A549 (cell line): ENCODE data around the gene STAP1. TPM values are rescaled to one million over a fixed set of nuclear protein-coding genes. Genes with fewer than 3 reads are reported as not detected.

Experiments used
- ATAC-seq, 2 experiments: fragments of 200-7000 bp in 1 of 2; fragments of >200 bp in 1 of 2; cut with Nextera tagmentation in 1 of 2; cut with Tn5 transposase in 1 of 2; 3 replicates each; pipeline versions ENCODE4 v1.8.0 to v1.9.1; 2018 to 2020; ENCODE audit warnings: mild to moderate bottlenecking in 1 of 2, moderate library complexity in 1 of 2
- CTCF ChIA-PET: fragments of 300-600 bp; sonication (Branson Sonifier 250); formaldehyde crosslinking; extraction: SDS; loops from one replicate; lab custom pipeline; 2021; ENCODE audit warnings: antibody characterized with exemption, inconsistent platforms; lab: Yijun Ruan, JAX
- POLR2A ChIA-PET: fragments of 350-600 bp; formaldehyde crosslinking; extraction: SDS; loops from one replicate; lab custom pipeline; 2021; ENCODE audit warnings: antibody characterized with exemption, inconsistent platforms; lab: Yijun Ruan, JAX
- DNase-seq, 2 experiments: peaks; one replicate each; pipeline versions ENCODE4 v3.0.0 to v3.0.0-alpha.2; 2011 to 2016; ENCODE audit warnings: low read depth in 1 of 2, low spot score in 1 of 2
- FAIRE-seq: peaks from 2 replicates; lab custom pipeline; 2011; peaks lifted over from hg19 to GRCh38; lab: Jason Lieb, UNC
- H3K27ac ChIP-seq, 2 experiments: fragments of >200 bp; sonication (Bioruptor Twin); formaldehyde crosslinking; 3 replicates each; pipeline ENCODE4 v1.5.1; 2016 to 2017
- H3K4me1 ChIP-seq: fragments of >200 bp; sonication (Bioruptor Twin); formaldehyde crosslinking; 3 replicates; pipeline ENCODE4 v1.6.1; 2016
- H3K4me2 ChIP-seq: fragments of >200 bp; sonication (Bioruptor Twin); formaldehyde crosslinking; 3 replicates; pipeline ENCODE4 v1.6.1; 2016
- H3K4me3 ChIP-seq: fragments of >200 bp; sonication (Bioruptor Twin); formaldehyde crosslinking; 3 replicates; pipeline ENCODE4 v1.5.1; 2016
- H3K9me3 ChIP-seq: fragments of >200 bp; sonication (Bioruptor Twin); formaldehyde crosslinking; 3 replicates; pipeline ENCODE4 v1.6.1; 2016
- ATOH8 ChIP-seq: fragments of 250-450 bp; sonication (Bioruptor Pico); IDR thresholded peaks from 2 replicates; pipeline ENCODE4 v1.5.0; 2020; ENCODE audit warnings: low read depth, mild to moderate bottlenecking, moderate library complexity
- BCL3 ChIP-seq: fragments of >200 bp; sonication (Bioruptor Twin); formaldehyde crosslinking; IDR thresholded peaks from 3 replicates; pipeline ENCODE4 v1.6.1; 2016
- BHLHE40 ChIP-seq: IDR thresholded peaks from 2 replicates; pipeline ENCODE4 v1.6.1; 2012; ENCODE audit warnings: low read depth, low read length, inconsistent platforms
- CHD2 ChIP-seq: fragments of 150-350 bp; IDR thresholded peaks from 2 replicates; pipeline ENCODE4 v1.6.1; 2014; ENCODE audit warnings: low read length; ENCODE audit not compliant: partially characterized antibody
- CHD4 ChIP-seq: fragments of 200-600 bp; sonication (generic); IDR thresholded peaks from 2 replicates; pipeline ENCODE4 v1.6.1; 2016; ENCODE audit warnings: antibody characterized with exemption, mild to moderate bottlenecking, borderline replicate concordance
- E2F6 ChIP-seq: IDR thresholded peaks from 2 replicates; pipeline ENCODE4 v1.6.1; 2012; ENCODE audit warnings: low read depth, borderline replicate concordance
- EHF ChIP-seq: fragments of 250-450 bp; sonication (Bioruptor Pico); IDR thresholded peaks from 2 replicates; pipeline ENCODE4 v1.5.0; 2020; ENCODE audit warnings: mild to moderate bottlenecking
- EP300 ChIP-seq, 2 experiments: fragments of >200 bp; sonication (Bioruptor Twin); formaldehyde crosslinking; IDR thresholded peaks; 2 replicates in 1 of 2; 3 replicates in 1 of 2; pipeline ENCODE4 v1.6.1; 2016 to 2017
- ESRRA ChIP-seq: fragments of 150-350 bp; IDR thresholded peaks from 2 replicates; pipeline ENCODE4 v1.6.1; 2014; ENCODE audit warnings: mild to moderate bottlenecking, low read length, borderline replicate concordance
- FOSB ChIP-seq: fragments of 250-450 bp; sonication (Bioruptor Pico); IDR thresholded peaks from 2 replicates; pipeline ENCODE4 v1.5.0; 2020; ENCODE audit warnings: mild to moderate bottlenecking, moderate library complexity
- FOXS1 ChIP-seq: fragments of 250-450 bp; sonication (Bioruptor Pico); IDR thresholded peaks from 2 replicates; pipeline ENCODE4 v1.5.0; 2020; ENCODE audit warnings: mild to moderate bottlenecking, moderate library complexity
- GATA3 ChIP-seq: IDR thresholded peaks from 2 replicates; pipeline ENCODE4 v1.6.1; 2012; ENCODE audit warnings: borderline replicate concordance
- HDAC2 ChIP-seq: fragments of 200-600 bp; sonication (generic); IDR thresholded peaks from 2 replicates; pipeline ENCODE4 v1.6.1; 2016
- HEYL ChIP-seq: fragments of 250-450 bp; sonication (Bioruptor Pico); IDR thresholded peaks from 2 replicates; pipeline ENCODE4 v1.8.0; 2021; ENCODE audit warnings: mild to moderate bottlenecking, moderate library complexity
- HOXA7 ChIP-seq: fragments of 250-450 bp; sonication (Bioruptor Pico); IDR thresholded peaks from 2 replicates; pipeline ENCODE4 v1.5.0; 2020; ENCODE audit warnings: mild to moderate bottlenecking, moderate library complexity
- JUN ChIP-seq, 2 experiments: fragments of >200 bp; sonication (Bioruptor Twin); formaldehyde crosslinking; IDR thresholded peaks; 2 replicates in 1 of 2; 3 replicates in 1 of 2; pipeline ENCODE4 v1.6.1; 2016 to 2017
- MAFK ChIP-seq: fragments of 450-650 bp; IDR thresholded peaks from 2 replicates; pipeline ENCODE4 v1.6.1; 2014; ENCODE audit not compliant: partially characterized antibody
- NFE2L2 ChIP-seq: fragments of 150-350 bp; conservative IDR thresholded peaks from 2 replicates; pipeline ENCODE4 v1.6.1; 2014; ENCODE audit warnings: low read length
- NPAS2 ChIP-seq: fragments of 250-450 bp; sonication (Bioruptor Pico); IDR thresholded peaks from 2 replicates; pipeline ENCODE4 v1.8.0; 2022; ENCODE audit warnings: mild to moderate bottlenecking, moderate library complexity, borderline replicate concordance
- NR3C1 ChIP-seq: fragments of >200 bp; sonication (Bioruptor Twin); formaldehyde crosslinking; IDR thresholded peaks from 3 replicates; pipeline ENCODE4 v1.6.1; 2017
- PHF8 ChIP-seq: fragments of 200-600 bp; sonication (generic); IDR thresholded peaks from 2 replicates; pipeline ENCODE4 v1.6.1; 2016; ENCODE audit warnings: low read depth, mild to moderate bottlenecking, antibody characterized with exemption, moderate library complexity, borderline replicate concordance
- POLR2A ChIP-seq: IDR thresholded peaks from 2 replicates; pipeline ENCODE4 v1.6.1; 2012; ENCODE audit warnings: mild to moderate bottlenecking, low read length
- POLR2AphosphoS2 ChIP-seq: conservative IDR thresholded peaks from 2 replicates; pipeline ENCODE4 v1.6.1; 2012; ENCODE audit warnings: low read length, improper control_type of control experiment, inconsistent platforms
- RAD21 ChIP-seq, 2 experiments: fragments of >200 bp in 1 of 2; sonication (Bioruptor Twin) in 1 of 2; formaldehyde crosslinking in 1 of 2; IDR thresholded peaks in 1 of 2; conservative IDR thresholded peaks in 1 of 2; 2 replicates in 1 of 2; 3 replicates in 1 of 2; pipeline ENCODE4 v1.6.1; 2012 to 2018; ENCODE audit warnings: inconsistent platforms in 1 of 2
- SMC3 ChIP-seq: fragments of >200 bp; sonication (Bioruptor Twin); formaldehyde crosslinking; IDR thresholded peaks from 3 replicates; pipeline ENCODE4 v1.6.1; 2018; ENCODE audit warnings: inconsistent platforms
- SREBF2 ChIP-seq: fragments of 450-650 bp; IDR thresholded peaks from 2 replicates; pipeline ENCODE4 v1.6.1; 2014; ENCODE audit warnings: mild to moderate bottlenecking, moderate library complexity
- ZC3H11A ChIP-seq: fragments of 450-650 bp; IDR thresholded peaks from 2 replicates; pipeline ENCODE4 v1.6.1; 2014; ENCODE audit warnings: antibody characterized with exemption, mild to moderate bottlenecking
- ZNF302 ChIP-seq: fragments of 250-450 bp; sonication (Bioruptor Pico); IDR thresholded peaks from 2 replicates; pipeline ENCODE4 v1.9.0; 2021; ENCODE audit warnings: inconsistent platforms, mild to moderate bottlenecking, moderate library complexity
- WGBS: methylation state at CpG from one replicate; pipeline ENCODE4 v1.1.6; 2017; ENCODE audit errors: missing lambda C conversion rate; 5-methylcytosine and 5-hydroxymethylcytosine counted together
- polyA plus RNA-seq, 4 experiments: library from polyadenylated mRNA; depleted of rRNA in 3 of 4; stranded (reverse); fragments of >200 nt; fragmentation: RNase III in 1 of 4; extraction: RNeasy Plus Mini Kit Qiagen cat#74134 plus additional on column Dnase treatment in 1 of 4; gene quantifications; 2 replicates in 3 of 4; 3 replicates in 1 of 4; pipeline ENCODE4 v1.2.3, GENCODE V29; 2011 to 2017

STAP1 gene
- polyA plus RNA-seq, 2 of the 4 experiments (the other 2 are of a cell fraction): not detected

- ChIA-PET CTCF (interaction anchor here (1.2 kb wide), 1 partner anchor 23 kb away, joined by 3 read pairs; no protein-coding TSS in a partner anchor), POLR2A (no interaction called here)
- no peaks in the 10 kb centered on the region for H3K4me1 ChIP-seq
- DNase-seq: no peak
- 76% methylated on average over 3 of the region's 3 CpGs for WGBS
- no peak overlapping the region for H3K27ac ChIP-seq
- no peak for FAIRE-seq
- no peak for ATAC-seq
- TF ChIP-seq POLR2A (no peak), BCL3 (no peak), PHF8 (no peak), NR3C1 (no peak), FOSB (CRISPR knock-in tag) (no peak), JUN (IDR thresholded peaks at IDR 0.05) (no peak), E2F6 (no peak), MAFK (no peak), ESRRA (no peak), NFE2L2 (no peak), BHLHE40 (no peak), EHF (CRISPR knock-in tag) (no peak), HDAC2 (no peak), CHD4 (no peak)
- no peak overlapping the region for H3K4me2 ChIP-seq
- no peaks in the 10 kb centered on the region for H3K9me3 ChIP-seq
- no peak overlapping the region for H3K4me3 ChIP-seq
These were observed 22.1 kb downstream of the STAP1 start for GRCh38 chr4:67580577-67580976.

GRCh38 chr4:67581208-67581857 lies 22.8 kb downstream of the STAP1 start:
- no peaks in the 10 kb centered on the region for H3K9me3 ChIP-seq
- ATAC-seq: no peak
- TF ChIP-seq NPAS2 (CRISPR knock-in tag) (no peak), FOXS1 (no peak), PHF8 (no peak), GATA3 (no peak), CHD2 (no peak), EP300 (IDR thresholded peaks at IDR 0.05) (no peak), SMC3 (no peak), CHD4 (no peak), HOXA7 (CRISPR knock-in tag) (no peak), HEYL (CRISPR knock-in tag) (no peak), ZNF302 (CRISPR knock-in tag) (no peak), ATOH8 (CRISPR knock-in tag) (no peak), ESRRA (no peak), NFE2L2 (no peak)
- TF ChIP-seq, all 56 proteins: peak for 0
- DNase-seq (no peak), FAIRE-seq (no peak)
- Histone ChIP-seq H3K27ac (no peak overlapping the region), H3K4me3 (no peak overlapping the region), H3K4me2 (no peak overlapping the region), H3K4me1 (no peaks in the 10 kb centered on the region)
- ChIA-PET POLR2A (no interaction called here), CTCF (no interaction called here)
- WGBS: 64% methylated on average over 8 of the region's 8 CpGs

GRCh38 chr4:67581913-67582312 lies 23.4 kb downstream of the STAP1 start:
- TF ChIP-seq EHF (CRISPR knock-in tag) (no peak), BCL3 (no peak), NR3C1 (no peak), ZC3H11A (no peak), RAD21 (conservative IDR thresholded peaks at IDR 0.05 in 1 of 2, IDR thresholded peaks at IDR 0.05 in 1 of 2) (no peak), SREBF2 (no peak), POLR2AphosphoS2 (no peak)
- FAIRE-seq (no peak), DNase-seq (no peak), ATAC-seq (no peak)
- H3K9me3 ChIP-seq: no peaks in the 10 kb centered on the region
- WGBS: 46% methylated on average over 2 of the region's 2 CpGs
- H3K27ac ChIP-seq: no peak overlapping the region
- POLR2A ChIA-PET: no interaction called here
- no peaks in the 10 kb centered on the region for H3K4me1 ChIP-seq
- no peak overlapping the region for H3K4me3 ChIP-seq
- no peak overlapping the region for H3K4me2 ChIP-seq
- CTCF ChIA-PET: no interaction called here
